Measurements from ENCODE around the gene TSHZ2. TPM values are rescaled to one million over a fixed set of nuclear protein-coding genes. Genes with fewer than 3 reads are reported as not detected.
"Not testable (repeated sequence)": the region's sequence is repeated elsewhere in the genome, so short reads cannot be mapped to it uniquely, and the experiment has no call there.

The TSHZ2 gene
- total RNA-seq, 1 donor from 2014 or later, result 2.0 TPM

DNA sequence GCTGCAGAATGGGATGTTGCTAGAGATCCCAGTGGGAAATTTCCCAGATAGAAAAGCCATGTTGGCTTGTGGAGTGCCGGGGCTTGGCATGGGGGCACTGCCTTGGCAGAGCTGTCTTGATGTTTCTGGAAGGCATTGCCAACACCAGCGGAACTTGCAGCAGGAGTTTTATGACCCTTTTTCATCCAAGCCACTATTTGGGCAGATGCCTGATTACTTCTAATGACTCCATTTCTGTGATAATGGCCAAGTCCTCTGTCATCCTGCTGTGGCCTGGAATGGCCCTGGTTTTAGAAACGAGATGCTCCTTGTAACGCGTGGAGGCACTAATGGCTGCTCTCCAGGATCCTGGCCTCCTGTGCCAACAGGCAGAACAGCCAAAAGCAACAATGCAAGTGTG is 392.5 kb downstream of the TSHZ2 start:
- no peak for DNase-seq (ENCODE audit: extremely low read depth, low read depth, low spot score)

- DNase-seq (ENCODE audit: extremely low read depth, low read depth, low spot score), result no peak
Measured at GRCh38 chr20:53365076-53365475, 392.9 kb downstream of the TSHZ2 start.

- DNase-seq (ENCODE audit: extremely low read depth, low read depth, low spot score), result no peak
Measured at GRCh38 chr20:53365539-53366075, 393.4 kb downstream of the TSHZ2 start.

DNA sequence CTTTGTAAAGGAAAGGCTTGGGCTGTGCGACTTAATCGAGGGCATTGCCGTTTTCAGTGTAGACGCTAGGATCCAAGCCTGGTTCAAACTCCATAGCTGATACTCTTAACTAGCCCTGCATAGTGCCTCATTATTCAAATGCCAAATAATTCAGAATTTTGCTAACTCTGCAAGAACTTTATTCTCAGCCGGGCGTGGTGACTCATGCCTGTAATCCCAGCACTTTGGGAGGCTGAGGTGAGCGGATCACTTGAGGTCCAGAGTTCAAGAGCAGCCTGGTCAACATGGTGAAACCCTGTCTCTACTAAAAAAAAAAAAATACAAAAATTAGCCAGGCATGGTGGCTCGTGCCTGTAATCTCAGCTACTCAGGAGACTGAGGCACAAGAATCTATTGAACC is 394.8 kb downstream of the TSHZ2 start:
- not testable (repeated sequence) for DNase-seq (ENCODE audit: extremely low read depth, low read depth, low spot score)

- DNase-seq (ENCODE audit: extremely low read depth, low read depth, low spot score), result no peak
Measured at GRCh38 chr20:53369871-53370270, 397.7 kb downstream of the TSHZ2 start.

- no peak for DNase-seq (ENCODE audit: extremely low read depth, low read depth, low spot score)
Measured at GRCh38 chr20:53370345-53370961, 398.3 kb downstream of the TSHZ2 start.

GRCh38 chr20:53371216-53371615 is 399.1 kb downstream of the TSHZ2 start:
- no peak for DNase-seq (ENCODE audit: extremely low read depth, low read depth, low spot score)

DNA sequence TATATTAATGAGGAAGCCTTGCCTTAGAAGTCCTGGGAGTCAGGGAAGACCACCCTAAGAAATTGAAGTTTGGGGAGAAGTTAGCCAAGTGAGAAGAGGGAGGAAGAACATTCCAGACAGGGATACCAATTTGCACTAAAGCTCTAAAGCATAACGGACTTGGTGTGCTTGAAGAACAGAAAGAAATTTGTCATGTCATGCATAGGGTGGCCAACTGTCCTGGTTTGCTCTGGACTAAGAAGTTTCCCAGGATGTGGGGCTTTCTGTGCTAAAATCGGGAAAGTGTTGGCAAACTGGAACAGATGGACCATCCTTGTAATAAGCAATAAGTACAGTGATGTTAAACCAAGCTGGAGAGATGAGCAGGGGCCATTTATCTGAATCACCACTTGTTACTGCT is 403.9 kb downstream of the TSHZ2 start:
- no peak for DNase-seq (ENCODE audit: extremely low read depth, low read depth, low spot score)

DNA sequence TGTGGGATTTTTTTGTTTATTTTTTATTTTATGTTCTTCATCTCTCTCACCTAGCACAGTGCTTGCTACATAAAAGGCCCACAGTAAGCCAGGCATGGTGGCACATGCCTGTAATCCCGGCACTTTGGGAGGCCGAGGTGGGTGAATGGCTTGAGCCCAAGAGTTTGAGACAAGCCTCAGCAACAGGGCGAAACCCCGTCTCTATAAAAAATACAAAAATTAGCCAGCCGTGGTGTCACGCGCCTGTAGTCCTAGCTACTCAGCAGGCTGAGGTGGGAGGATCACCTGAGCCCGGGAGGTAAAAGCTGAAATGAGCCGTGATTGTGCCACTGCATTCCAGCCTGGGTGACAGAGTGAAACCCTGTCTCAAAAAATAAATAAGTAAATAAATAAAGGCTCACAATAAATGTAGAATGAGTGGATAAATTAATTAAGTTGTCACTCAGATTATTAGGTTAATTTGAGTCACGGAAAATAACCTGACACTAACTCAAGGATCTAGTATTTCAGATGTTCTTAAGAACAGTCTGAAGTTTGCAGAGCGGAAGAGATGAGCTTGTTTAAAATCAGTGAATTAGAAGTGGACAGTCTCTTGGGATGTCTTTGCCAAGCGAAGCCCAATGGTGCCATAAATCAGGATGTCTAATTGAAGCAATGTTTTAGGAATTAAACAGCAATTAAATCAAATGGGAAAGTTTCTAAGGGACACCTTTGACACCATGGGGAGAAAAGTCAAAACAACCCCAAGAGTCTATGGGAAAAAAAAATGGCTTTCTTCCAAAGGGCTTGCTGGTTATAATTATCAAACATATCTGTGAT is 407.1 kb downstream of the TSHZ2 start:
- no peak for DNase-seq (ENCODE audit: extremely low read depth, low read depth, low spot score)

GRCh38 chr20:53379833-53380120 is 407.6 kb downstream of the TSHZ2 start:
- DNase-seq (ENCODE audit: extremely low read depth, low read depth, low spot score), result no peak

DNA sequence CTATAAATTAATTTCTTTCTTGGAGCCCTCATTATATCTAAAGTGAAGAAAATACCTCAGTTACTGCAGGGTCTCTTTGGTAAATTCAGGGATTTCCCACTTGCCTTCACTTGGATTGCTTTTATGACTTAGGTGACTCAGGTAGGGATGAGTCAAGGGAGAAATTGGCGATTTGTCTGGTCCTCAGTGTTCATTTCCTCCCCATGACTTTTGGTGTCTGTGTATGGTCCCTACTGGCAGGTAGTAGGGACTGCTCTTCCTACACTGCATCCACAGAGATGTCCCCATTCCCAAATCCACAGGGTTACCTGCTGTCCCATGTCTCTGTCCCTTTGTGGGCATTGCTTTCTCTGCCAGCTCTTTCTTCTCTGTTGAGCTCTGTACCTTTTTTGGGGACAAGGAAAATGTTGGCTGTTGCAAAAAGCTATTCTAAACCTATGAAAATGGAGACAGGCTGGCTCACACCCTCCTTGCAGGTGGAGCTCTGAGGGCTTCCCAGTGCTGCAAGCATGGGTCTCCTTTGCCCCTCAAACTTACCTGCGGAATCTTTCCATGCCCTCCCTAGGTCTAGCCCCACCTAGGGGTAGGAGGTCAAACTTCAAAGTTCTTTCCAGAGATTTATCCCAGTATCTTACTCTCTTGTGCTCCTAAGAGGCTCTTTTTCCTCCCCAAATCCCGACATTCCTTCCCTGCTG is 409.6 kb downstream of the TSHZ2 start:
- DNase-seq (ENCODE audit: extremely low read depth, low read depth, low spot score), result no peak

GRCh38 chr20:53382263-53382844 is 410.2 kb downstream of the TSHZ2 start:
- no peak for DNase-seq (ENCODE audit: extremely low read depth, low read depth, low spot score)

DNA sequence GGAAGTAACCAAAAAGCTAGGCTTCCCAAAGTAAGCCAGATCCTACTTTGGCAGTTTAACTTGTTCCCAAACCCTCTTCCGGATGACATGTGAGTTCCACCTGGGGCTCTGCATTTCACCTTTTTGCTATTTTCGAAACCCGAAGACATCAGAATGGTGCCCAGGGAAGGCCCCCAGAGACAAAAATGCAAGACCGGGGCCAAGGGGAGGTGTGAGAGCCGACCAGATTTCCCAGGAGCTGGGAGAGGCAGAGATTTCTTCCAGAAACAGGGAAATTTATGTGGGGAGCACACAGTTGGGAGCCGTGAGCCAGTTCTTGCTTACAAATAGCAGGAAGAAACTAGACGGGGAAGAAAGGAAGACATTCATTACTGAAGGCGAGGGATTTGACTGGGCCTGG is 411.8 kb downstream of the TSHZ2 start:
- DNase-seq (ENCODE audit: extremely low read depth, low read depth, low spot score), result no peak

GRCh38 chr20:53384392-53384791 is 412.2 kb downstream of the TSHZ2 start:
- no peak for DNase-seq (ENCODE audit: extremely low read depth, low read depth, low spot score)

DNA sequence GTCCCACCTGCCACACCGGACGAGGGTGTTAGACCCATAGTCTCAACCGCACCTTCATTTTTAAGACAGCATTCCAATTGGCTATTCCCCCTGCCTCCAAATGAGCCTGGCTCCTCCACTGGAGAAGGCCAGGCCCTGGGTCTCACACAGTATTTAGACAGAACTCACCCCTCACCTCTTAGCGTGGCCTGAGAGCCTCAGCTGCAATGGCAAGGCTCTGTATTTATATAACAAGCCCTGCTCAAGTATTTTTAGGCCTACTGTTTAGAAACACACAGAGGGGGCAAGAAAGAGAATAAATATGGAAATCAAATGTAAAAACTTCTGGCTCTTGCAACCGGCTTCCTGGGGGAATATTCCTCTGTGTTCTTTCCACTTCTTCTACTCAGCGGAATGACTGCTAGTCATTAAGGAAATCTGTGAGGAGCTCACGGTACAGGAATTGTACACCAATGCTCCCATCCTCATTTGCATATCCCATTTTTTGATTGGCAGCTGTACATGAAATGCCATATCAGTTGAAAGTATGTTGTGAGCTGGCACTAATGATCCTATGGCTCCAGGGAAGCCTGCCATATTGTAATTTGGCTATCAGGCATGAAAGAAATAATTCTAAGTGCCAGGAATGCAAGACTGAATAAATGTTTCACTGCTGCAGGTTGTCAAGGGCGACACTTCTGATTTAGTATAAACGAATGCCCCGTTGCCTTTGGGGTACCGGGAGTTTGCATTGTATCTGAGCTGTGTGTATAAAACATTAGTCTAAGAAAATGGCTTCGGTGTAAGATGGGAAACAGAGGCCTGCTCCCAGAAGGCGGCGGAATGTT is 414.0 kb downstream of the TSHZ2 start:
- DNase-seq (ENCODE audit: extremely low read depth, low read depth, low spot score), result no peak

GRCh38 chr20:53387983-53388675 is 416.0 kb downstream of the TSHZ2 start:
- no peak for DNase-seq (ENCODE audit: extremely low read depth, low read depth, low spot score)

GRCh38 chr20:53389516-53390300 is 417.6 kb downstream of the TSHZ2 start:
- no peak for DNase-seq (ENCODE audit: extremely low read depth, low read depth, low spot score)

GRCh38 chr20:53390770-53391169 is 418.6 kb downstream of the TSHZ2 start:
- no peak for DNase-seq (ENCODE audit: extremely low read depth, low read depth, low spot score)

- no peak for DNase-seq (ENCODE audit: extremely low read depth, low read depth, low spot score)
Measured at GRCh38 chr20:53394433-53394832, 422.3 kb downstream of the TSHZ2 start.
